NCI-H2081 (cell line): Measurements from ENCODE around the gene FAM13A.
"Not testable (repeated sequence)": the region's sequence is repeated elsewhere in the genome, so short reads cannot be mapped to it uniquely, and the experiment has no call there.

Experiments
- DNase-seq, 2 experiments: peaks; one replicate each; lab custom pipeline; 2025; lab: John Stamatoyannopoulos, UW

Gene FAM13A

GRCh38 chr4:89056953-89057398 is at the start of gene FAM13A:
FAM13A (minus strand) TSS chr4:89057185; CDS start chr4:89056964, 221 bp downstream.
- DNase-seq = peak; percentile 77 to 85

- DNase-seq = no peak
Measured at GRCh38 chr4:89105726-89106125, 48.7 kb upstream of the FAM13A start.

- DNase-seq = no peak
Measured at GRCh38 chr4:89101256-89102161, 44.5 kb upstream of the FAM13A start.

- DNase-seq = no peak
Measured at GRCh38 chr4:89100853-89101252, 43.9 kb upstream of the FAM13A start.

GRCh38 chr4:89099471-89099870 is 42.5 kb upstream of the FAM13A start:
- DNase-seq = no peak

- DNase-seq = no peak
Measured at GRCh38 chr4:89099034-89099433, 42.0 kb upstream of the FAM13A start.

- no peak for DNase-seq
Measured at GRCh38 chr4:89078300-89078699, 21.3 kb upstream of the FAM13A start.

- DNase-seq = no peak
Measured at GRCh38 chr4:89077761-89078160, 20.8 kb upstream of the FAM13A start.

GRCh38 chr4:89072921-89073320 is 15.9 kb upstream of the FAM13A start:
- DNase-seq = peak in 1 of 2 experiments; percentile 7

GRCh38 chr4:89071311-89071710 is 14.3 kb upstream of the FAM13A start:
- no peak for DNase-seq

- no peak for DNase-seq
Measured at GRCh38 chr4:89070041-89070440, 13.1 kb upstream of the FAM13A start.

- no peak for DNase-seq
Measured at GRCh38 chr4:89069481-89069880, 12.5 kb upstream of the FAM13A start.

- no peak for DNase-seq
Measured at GRCh38 chr4:89067417-89067816, 10.4 kb upstream of the FAM13A start.

- no peak for DNase-seq
Measured at GRCh38 chr4:89064848-89065247, 7.9 kb upstream of the FAM13A start.

- DNase-seq = not testable (repeated sequence)
Measured at GRCh38 chr4:89057844-89058243, 859 bp upstream of the FAM13A start.

GRCh38 chr4:89056292-89056952 is 563 bp downstream of the FAM13A start:
- no peak for DNase-seq

- DNase-seq = no peak
Measured at GRCh38 chr4:89055157-89056080, 1.6 kb downstream of the FAM13A start.

GRCh38 chr4:89054627-89055026 is 2.4 kb downstream of the FAM13A start:
- no peak for DNase-seq

- DNase-seq = no peak
Measured at GRCh38 chr4:89049853-89050252, 7.1 kb downstream of the FAM13A start.

- DNase-seq = no peak
Measured at GRCh38 chr4:89048906-89049601, 7.9 kb downstream of the FAM13A start.

- no peak for DNase-seq
Measured at GRCh38 chr4:89044147-89044900, 12.7 kb downstream of the FAM13A start.
